Pancreas (tissue), 10 donors: ENCODE results near the gene VWA2. TPM values are rescaled to one million over a fixed set of nuclear protein-coding genes. Genes with fewer than 3 reads are reported as not detected.

Experiments
- ATAC-seq, 4 donors: fragments of 200-7000 bp; cut with Tn5 transposase; one replicate each; pipeline versions ENCODE4 v1.8.0 to v1.9.1; 2020; ENCODE audit warnings: mild to moderate bottlenecking in 4 of 4, moderate library complexity in 4 of 4
- DNase-seq, 6 donors: peaks; one replicate each; pipeline ENCODE4 v3.0.0-alpha.2; 2020
- FAIRE-seq: peaks from 2 replicates; lab custom pipeline; 2012; peaks lifted over from hg19 to GRCh38; lab: Jason Lieb, UNC
- H3K27ac ChIP-seq, 4 donors: fragments of 200-600 bp; sonication (generic); 1 replicate in 3 of 4; 2 replicates in 1 of 4; pipeline versions ENCODE4 v1.5.0 to v1.8.0; 2020
- H3K27me3 ChIP-seq, 4 donors: fragments of 200-600 bp; one replicate each; pipeline ENCODE4 v1.8.0; 2021
- H3K36me3 ChIP-seq, 3 donors: fragments of 200-600 bp; sonication (generic) in 1 of 3; one replicate each; pipeline versions ENCODE4 v1.5.0 to v1.8.0; 2020 to 2021
- H3K4me1 ChIP-seq, 3 donors: fragments of 200-600 bp; one replicate each; pipeline ENCODE4 v1.8.0; 2021
- H3K4me3 ChIP-seq, 4 donors: fragments of 200-600 bp; sonication (generic) in 2 of 4; one replicate each; pipeline versions ENCODE4 v1.5.0 to v1.8.0; 2020 to 2021
- H3K9me3 ChIP-seq, 4 donors: fragments of 200-600 bp; one replicate each; pipeline ENCODE4 v1.8.0; 2021
- WGBS, 2 donors: extraction: QIAGEN DNeasy Blood & Tissue Kit; methylation state at CpG; one replicate each; pipeline ENCODE4 v1.1.7; 2013; 5-methylcytosine and 5-hydroxymethylcytosine counted together
- intact Hi-C, 3 donors: fragments of 100-400 bp; cut with DNase I; formaldehyde crosslinking; loops; one replicate each; pipeline versions ENCODE4 v1.11.1 to v1.14.2; 2022
- polyA plus RNA-seq, 2 donors: library from polyadenylated mRNA; stranded (reverse); fragments of 200-250 nt; gene quantifications; one replicate each; pipeline ENCODE4 v1.2.3, GENCODE V29; 2013
- total RNA-seq, 6 donors: library from RNA; stranded (reverse); fragmentation: NEBNext Ultra II Directional in 4 of 6; extraction: Animal tissue kit (Norgen Biotek cat#: 25700) in 4 of 6; gene quantifications; one replicate each; pipeline versions ENCODE4 v1.2.1 to v1.2.4, GENCODE V29; 2021 to 2023
- TF ChIP-seq, protein P1 (sequence below), 4 donors: fragments of 200-600 bp; sonication (generic) in 3 of 4; IDR thresholded peaks; one replicate each; pipeline versions ENCODE4 v1.5.0 to v1.8.0; 2021; ENCODE audit warnings: antibody characterized with exemption in 4 of 4
- donor health status: healthy with polysubstance abuse.
- donor health status: DM: no; HTN: no; CAD: no; lungs with moderate emphysema.
- donor health status: DM: no; HTN: no; CAD: no.
- donor health status: control.
- donor health status: control.
- donor health status: Bipolar disorder and iron deficiency.
- donor health status: DM: yes; HTN: yes; CAD: no.
- donor health status: DM: no; HTN: no; CAD: no.
- donor health status: DM: no; HTN: no; CAD: no.
- donor health status: DM: yes; HTN: yes; CAD: no.

The VWA2 gene
- total and polyA plus RNA-seq, 8 donors = 1.4 to 9.5 (median 4.2) TPM

DNA sequence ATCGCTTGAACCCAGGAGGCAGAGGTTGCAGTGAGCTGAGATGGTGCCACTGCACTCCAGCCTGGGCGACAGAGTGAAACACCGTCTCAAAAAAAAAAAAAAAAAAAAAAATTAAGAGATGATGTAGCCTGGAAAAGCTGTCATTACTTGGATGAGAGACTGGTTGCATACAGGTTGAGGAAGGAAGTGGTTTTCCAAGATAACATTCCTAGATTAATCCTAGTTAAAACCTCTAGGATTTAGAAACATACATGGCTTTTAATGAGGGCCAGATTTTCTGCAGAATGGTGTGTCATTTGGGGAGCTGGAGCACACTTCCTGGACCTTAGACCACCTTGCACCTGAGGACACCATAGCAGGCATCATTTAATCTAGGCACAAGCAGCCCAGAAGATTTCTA, 17.8 kb downstream of the VWA2 start:
- Histone ChIP-seq H3K27ac (no peak overlapping the region), H3K4me1 (peaks cover 0 to 8% (median 6%) of the 10 kb centered on the region in 3 donors), H3K4me3 (no peak overlapping the region), H3K9me3 (no peaks in the 10 kb centered on the region), H3K36me3 (no peaks in the 10 kb centered on the region), H3K27me3 (no peaks in the 10 kb centered on the region)
- intact Hi-C loops = no loop called here
- DNase-seq (no peak), ATAC-seq (no peak), FAIRE-seq (no peak)
- TF ChIP-seq, protein P1, sequence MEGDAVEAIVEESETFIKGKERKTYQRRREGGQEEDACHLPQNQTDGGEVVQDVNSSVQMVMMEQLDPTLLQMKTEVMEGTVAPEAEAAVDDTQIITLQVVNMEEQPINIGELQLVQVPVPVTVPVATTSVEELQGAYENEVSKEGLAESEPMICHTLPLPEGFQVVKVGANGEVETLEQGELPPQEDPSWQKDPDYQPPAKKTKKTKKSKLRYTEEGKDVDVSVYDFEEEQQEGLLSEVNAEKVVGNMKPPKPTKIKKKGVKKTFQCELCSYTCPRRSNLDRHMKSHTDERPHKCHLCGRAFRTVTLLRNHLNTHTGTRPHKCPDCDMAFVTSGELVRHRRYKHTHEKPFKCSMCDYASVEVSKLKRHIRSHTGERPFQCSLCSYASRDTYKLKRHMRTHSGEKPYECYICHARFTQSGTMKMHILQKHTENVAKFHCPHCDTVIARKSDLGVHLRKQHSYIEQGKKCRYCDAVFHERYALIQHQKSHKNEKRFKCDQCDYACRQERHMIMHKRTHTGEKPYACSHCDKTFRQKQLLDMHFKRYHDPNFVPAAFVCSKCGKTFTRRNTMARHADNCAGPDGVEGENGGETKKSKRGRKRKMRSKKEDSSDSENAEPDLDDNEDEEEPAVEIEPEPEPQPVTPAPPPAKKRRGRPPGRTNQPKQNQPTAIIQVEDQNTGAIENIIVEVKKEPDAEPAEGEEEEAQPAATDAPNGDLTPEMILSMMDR (IDR thresholded peaks at IDR 0.05) = no peak
- 83 to 84% methylated on average over 3 of the region's 3 CpGs for WGBS, 2 donors

DNA sequence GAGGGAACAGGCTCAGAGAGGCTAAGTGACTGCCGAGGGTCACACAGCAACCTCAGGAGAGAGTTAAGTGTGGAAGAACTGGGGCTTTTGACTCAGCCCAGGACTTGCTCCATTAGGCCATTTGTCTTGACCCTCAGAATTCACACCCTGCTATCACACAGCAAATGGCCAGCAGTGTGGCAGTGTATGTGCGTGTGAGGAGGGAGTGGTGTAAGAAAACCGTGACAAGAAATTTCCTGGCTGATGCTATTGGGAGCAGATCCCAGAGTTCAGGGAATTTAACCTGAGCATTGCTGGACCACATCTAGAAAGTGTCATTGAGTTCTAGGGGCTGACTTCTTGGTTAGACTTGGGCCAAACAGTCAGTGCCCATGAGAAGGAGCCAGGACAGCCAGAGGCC, 18.4 kb downstream of the VWA2 start:
- FAIRE-seq = no peak
- WGBS, 2 donors = 67 to 72% methylated on average over 3 of the region's 3 CpGs
- DNase-seq = no peak
- H3K9me3 ChIP-seq = no peaks in the 10 kb centered on the region
- no peak overlapping the region for H3K27ac ChIP-seq
- no peaks in the 10 kb centered on the region for H3K27me3 ChIP-seq
- no peak overlapping the region for H3K4me3 ChIP-seq
- intact Hi-C loops = no loop called here
- TF ChIP-seq, protein P1 (IDR thresholded peaks at IDR 0.05) = no peak
- H3K4me1 ChIP-seq = peaks cover 0 to 8% (median 6%) of the 10 kb centered on the region in 3 donors
- H3K36me3 ChIP-seq = no peaks in the 10 kb centered on the region
- no peak for ATAC-seq

DNA sequence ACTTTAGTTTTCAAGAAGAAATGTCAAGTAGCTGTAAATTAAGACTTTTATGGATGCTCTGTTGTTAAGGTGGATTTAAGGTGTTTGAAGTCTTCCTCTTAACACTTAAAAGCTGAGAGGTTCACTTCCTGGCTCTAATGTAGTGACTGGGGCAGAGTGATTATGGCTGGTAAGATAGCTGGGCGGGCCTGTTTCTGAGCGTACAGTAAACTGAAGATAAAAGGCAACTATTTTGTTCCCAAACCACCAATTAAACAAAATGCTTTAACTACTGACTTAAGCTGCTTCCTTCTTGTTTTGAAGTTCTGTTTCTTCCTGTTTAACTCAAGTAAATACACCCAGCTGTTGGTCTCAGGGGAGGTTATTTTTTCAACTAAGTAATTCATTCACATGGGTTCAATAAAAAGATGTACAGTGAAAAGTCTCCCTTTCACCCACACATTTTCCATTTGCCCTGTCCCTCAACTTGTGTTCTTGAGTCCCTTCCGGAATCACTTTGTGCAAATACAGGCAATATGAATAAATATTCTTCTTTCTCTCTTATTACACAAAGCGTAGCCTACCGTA, 19.3 kb downstream of the VWA2 start:
- WGBS, 2 donors = 58 to 66% methylated on average over 5 of the region's 5 CpGs
- no peaks in the 10 kb centered on the region for H3K36me3 ChIP-seq
- FAIRE-seq (no peak), ATAC-seq (peak in 3 of 4 donors; percentile 43 to 53 (median 44)), DNase-seq (no peak)
- H3K27ac ChIP-seq = no peak overlapping the region
- peaks cover 0 to 8% (median 6%) of the 10 kb centered on the region in 3 donors for H3K4me1 ChIP-seq
- no peaks in the 10 kb centered on the region for H3K9me3 ChIP-seq
- no peaks in the 10 kb centered on the region for H3K27me3 ChIP-seq
- TF ChIP-seq, protein P1 (IDR thresholded peaks at IDR 0.05) = no peak
- intact Hi-C loops = no loop called here
- H3K4me3 ChIP-seq = no peak overlapping the region

DNA sequence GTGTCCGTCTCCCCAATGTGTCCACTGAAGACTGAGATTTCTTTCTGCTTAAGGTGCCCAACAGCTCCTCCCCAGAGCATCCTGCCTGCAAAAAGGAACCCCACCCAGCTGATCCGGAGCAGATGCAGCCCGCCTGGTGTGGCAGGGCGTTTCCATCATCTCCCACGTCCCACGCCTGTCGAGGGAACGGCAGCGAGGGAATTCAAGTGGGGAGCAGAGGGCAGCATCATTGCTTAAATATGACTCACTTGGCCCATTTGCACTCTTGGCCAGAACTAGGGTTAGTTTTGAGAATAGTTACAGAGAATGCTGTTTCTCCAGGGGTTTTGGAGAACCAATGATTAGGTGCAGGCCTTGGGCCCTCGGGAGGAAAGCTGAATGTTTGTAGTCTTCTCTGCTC, 20.8 kb downstream of the VWA2 start:
- ATAC-seq = peak in 2 of 4 donors; percentile 42 to 46
- DNase-seq = no peak
- no peak overlapping the region for H3K4me3 ChIP-seq
- FAIRE-seq = no peak
- 92 to 96% methylated on average over 10 of the region's 10 CpGs for WGBS, 2 donors
- no peaks in the 10 kb centered on the region for H3K36me3 ChIP-seq
- peaks cover 0 to 8% (median 6%) of the 10 kb centered on the region in 3 donors for H3K4me1 ChIP-seq
- TF ChIP-seq, protein P1 (IDR thresholded peaks at IDR 0.05) = no peak
- H3K27ac ChIP-seq = no peak overlapping the region
- no peaks in the 10 kb centered on the region for H3K9me3 ChIP-seq
- H3K27me3 ChIP-seq = no peaks in the 10 kb centered on the region
- intact Hi-C loops = no loop called here

DNA sequence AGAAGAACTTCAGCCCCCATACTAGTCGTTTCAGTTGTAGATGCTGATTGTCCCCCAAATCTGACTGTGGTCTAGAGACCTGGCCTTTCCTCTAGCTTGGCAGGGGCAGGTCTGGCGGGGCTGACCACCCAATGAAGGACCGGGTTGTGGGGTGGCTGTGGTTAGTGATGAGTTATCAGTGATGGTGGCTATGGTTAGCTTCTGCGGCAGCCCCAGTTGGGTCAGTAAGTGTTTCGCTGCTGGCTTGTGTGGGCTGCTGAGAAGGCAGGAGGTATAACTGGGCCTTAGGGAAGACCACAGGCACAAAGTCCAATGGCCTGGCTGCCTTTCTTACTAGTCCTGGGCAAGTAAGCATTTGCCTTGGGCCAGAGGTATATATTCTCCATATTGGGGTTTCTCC, 21.3 kb downstream of the VWA2 start:
- Histone ChIP-seq H3K27ac (no peak overlapping the region), H3K36me3 (no peaks in the 10 kb centered on the region), H3K27me3 (no peaks in the 10 kb centered on the region), H3K9me3 (no peaks in the 10 kb centered on the region), H3K4me1 (peaks cover 0 to 14% (median 6%) of the 10 kb centered on the region in 3 donors), H3K4me3 (no peak overlapping the region)
- no peak for FAIRE-seq
- ATAC-seq = no peak
- TF ChIP-seq, protein P1 (IDR thresholded peaks at IDR 0.05) = no peak
- 88 to 92% methylated on average over 5 of the region's 5 CpGs for WGBS, 2 donors
- intact Hi-C loops = no loop called here
- no peak for DNase-seq
